GM12864 (cell line): ENCODE results near the gene SOHLH1.

Source experiments
- DNase-seq: peaks from one replicate; pipeline ENCODE4 v3.0.0-alpha.2; 2011; ENCODE audit warnings: low read depth
- H3K4me3 ChIP-seq: 2 replicates; pipeline ENCODE4 v1.5.1; 2011; ENCODE audit warnings: mild to moderate bottlenecking, low read depth, low read length, control low read depth
- CTCF ChIP-seq: IDR thresholded peaks from 2 replicates; pipeline ENCODE4 v1.5.1; 2011; ENCODE audit warnings: low read depth, mild to moderate bottlenecking, moderate library complexity, low read length, control low read depth, inconsistent platforms; ENCODE audit errors: missing control alignments

SOHLH1 gene

GRCh38 chr9:135712613-135713295 lies 13.5 kb upstream of the SOHLH1 start:
- no peak for TF ChIP-seq CTCF
- DNase-seq = no peak
- H3K4me3 ChIP-seq = no peak overlapping the region

- no peak overlapping the region for H3K4me3 ChIP-seq
- no peak for DNase-seq
- no peak for TF ChIP-seq CTCF
Observed at GRCh38 chr9:135711881-135712280, 12.6 kb upstream of the SOHLH1 start.

GRCh38 chr9:135711391-135711790 lies 12.1 kb upstream of the SOHLH1 start:
- TF ChIP-seq CTCF = no peak
- no peak for DNase-seq
- H3K4me3 ChIP-seq = no peak overlapping the region

GRCh38 chr9:135708164-135708563 lies 8.9 kb upstream of the SOHLH1 start:
- no peak overlapping the region for H3K4me3 ChIP-seq
- TF ChIP-seq CTCF = no peak
- DNase-seq = no peak

- no peak for DNase-seq
- TF ChIP-seq CTCF = no peak
- no peak overlapping the region for H3K4me3 ChIP-seq
Observed at GRCh38 chr9:135707252-135708138, 8.2 kb upstream of the SOHLH1 start.

GRCh38 chr9:135706288-135706687 lies 7.0 kb upstream of the SOHLH1 start:
- H3K4me3 ChIP-seq = no peak overlapping the region
- no peak for TF ChIP-seq CTCF
- no peak for DNase-seq
